A673 (cell line): Measurements from ENCODE around the gene AICDA. TPM values are rescaled to one million over a fixed set of nuclear protein-coding genes. Genes with fewer than 3 reads are reported as not detected.

Experiments
- BruUV-seq: library from RNA; stranded (reverse); fragments of 400-500 nt; replicated peaks from 2 replicates; lab custom pipeline; 2021; lab: Mats Ljungman, UMichigan
- CTCF ChIA-PET: fragments of 300-600 bp; sonication (Branson Sonifier 250); formaldehyde crosslinking; loops from one replicate; lab custom pipeline; 2022; ENCODE audit warnings: antibody characterized with exemption; lab: Charles Lee
- POLR2A ChIA-PET: fragments of 300-600 bp; sonication (Branson Sonifier 250); formaldehyde crosslinking; loops from one replicate; lab custom pipeline; 2022; ENCODE audit warnings: antibody characterized with exemption; ENCODE audit not compliant: low non-redundant PET; lab: Charles Lee
- DNase-seq: peaks from one replicate; pipeline ENCODE4 v3.0.0-alpha.2; 2015; ENCODE audit warnings: low spot score
- H3K27ac ChIP-seq: fragments of 200-600 bp; sonication (generic); 2 replicates; pipeline ENCODE4 v1.5.1; 2016; ENCODE audit warnings: mixed run types, low read depth, mild to moderate bottlenecking, mixed read lengths, antibody characterized with exemption, low read length; ENCODE audit not compliant: poor library complexity, severe bottlenecking
- H3K27me3 ChIP-seq: fragments of 200-600 bp; sonication (generic); replicated peaks from 2 replicates; pipeline ENCODE4 v1.6.1; 2017; ENCODE audit warnings: mixed run types, low read depth, mild to moderate bottlenecking, mixed read lengths, antibody characterized with exemption, low read length; ENCODE audit not compliant: insufficient read depth, poor library complexity
- H3K36me3 ChIP-seq: fragments of 200-600 bp; sonication (generic); 2 replicates; pipeline ENCODE4 v1.6.1; 2016; ENCODE audit warnings: mixed run types, mild to moderate bottlenecking, mixed read lengths, antibody characterized with exemption, low read length; ENCODE audit not compliant: insufficient read depth, poor library complexity, severe bottlenecking
- H3K4me1 ChIP-seq: fragments of 200-600 bp; sonication (generic); 2 replicates; pipeline ENCODE4 v1.6.1; 2017; ENCODE audit warnings: mixed run types, mild to moderate bottlenecking, mixed read lengths, antibody characterized with exemption, low read length; ENCODE audit not compliant: insufficient read depth, poor library complexity, severe bottlenecking
- H3K4me3 ChIP-seq: fragments of 200-600 bp; sonication (generic); 2 replicates; pipeline ENCODE4 v1.5.1; 2016; ENCODE audit warnings: low read depth, mixed run types, mild to moderate bottlenecking, mixed read lengths, low read length; ENCODE audit not compliant: poor library complexity, severe bottlenecking
- H3K9me3 ChIP-seq: fragments of 200-600 bp; sonication (generic); 2 replicates; pipeline ENCODE4 v1.6.1; 2016; ENCODE audit warnings: mixed run types, low read depth, mild to moderate bottlenecking, mixed read lengths, antibody characterized with exemption, low read length; ENCODE audit not compliant: poor library complexity, severe bottlenecking
- EZH2 ChIP-seq: fragments of 200-600 bp; sonication (generic); IDR thresholded peaks from 2 replicates; pipeline ENCODE4 v1.6.1; 2017; ENCODE audit warnings: borderline replicate concordance, low read depth, mild to moderate bottlenecking, mixed read lengths, antibody characterized with exemption, low read length; ENCODE audit not compliant: poor library complexity, severe bottlenecking
- intact Hi-C: fragments of 100-400 bp; cut with micrococcal nuclease; formaldehyde crosslinking; loops from one replicate; pipeline ENCODE4 v1.10.0; 2022; ENCODE audit not compliant: unreplicated experiment
- total RNA-seq: library from RNA; stranded (reverse); gene quantifications from 2 replicates; pipeline ENCODE4 v1.2.3, GENCODE V29; 2021
- TF ChIP-seq, protein P1 (sequence below): fragments of 300-800, 200-600 bp; sonication (generic); conservative IDR thresholded peaks from 2 replicates; pipeline ENCODE4 v1.5.1; 2017; ENCODE audit warnings: low read depth, mild to moderate bottlenecking, antibody characterized with exemption, low read length, moderate library complexity, mixed read lengths

The AICDA gene
- total RNA-seq, 1 experiment from 2014 or later, result not detected

DNA sequence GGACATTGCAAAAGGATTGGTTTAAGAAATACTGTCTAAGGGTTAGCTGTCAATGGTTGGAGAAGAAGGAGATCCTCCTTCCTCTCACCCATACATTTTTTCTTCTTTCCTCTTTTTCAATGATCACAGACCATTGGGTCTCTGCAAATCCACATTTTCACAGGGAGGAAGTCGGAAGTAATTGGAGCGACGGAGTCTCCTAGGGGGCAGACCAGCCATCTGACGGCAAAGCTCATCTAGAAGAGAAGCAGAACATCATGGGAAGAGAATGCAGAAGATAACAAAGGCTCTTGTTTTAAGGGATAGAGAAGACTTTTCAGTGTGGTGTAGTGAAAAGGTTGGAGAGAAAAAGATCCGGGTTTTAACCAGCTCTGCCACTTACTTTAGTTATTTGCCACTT, 35.3 kb upstream of the AICDA start:
- POLR2A ChIA-PET, result no interaction called here
- BruUV-seq, result no TSS peak
- H3K9me3 ChIP-seq, result no peaks in the 10 kb centered on the region
- DNase-seq, result no peak
- CTCF ChIA-PET, result interaction anchor here (1.3 kb wide), 1 partner anchor 9 kb away, joined by 7 read pairs; no protein-coding TSS in a partner anchor
- H3K27ac ChIP-seq, result no peak overlapping the region
- peaks cover 6% of the 10 kb centered on the region for H3K27me3 ChIP-seq
- intact Hi-C loops, result no loop called here
- H3K4me3 ChIP-seq, result no peak overlapping the region
- TF ChIP-seq EZH2, result no peak
- TF ChIP-seq, protein P1, sequence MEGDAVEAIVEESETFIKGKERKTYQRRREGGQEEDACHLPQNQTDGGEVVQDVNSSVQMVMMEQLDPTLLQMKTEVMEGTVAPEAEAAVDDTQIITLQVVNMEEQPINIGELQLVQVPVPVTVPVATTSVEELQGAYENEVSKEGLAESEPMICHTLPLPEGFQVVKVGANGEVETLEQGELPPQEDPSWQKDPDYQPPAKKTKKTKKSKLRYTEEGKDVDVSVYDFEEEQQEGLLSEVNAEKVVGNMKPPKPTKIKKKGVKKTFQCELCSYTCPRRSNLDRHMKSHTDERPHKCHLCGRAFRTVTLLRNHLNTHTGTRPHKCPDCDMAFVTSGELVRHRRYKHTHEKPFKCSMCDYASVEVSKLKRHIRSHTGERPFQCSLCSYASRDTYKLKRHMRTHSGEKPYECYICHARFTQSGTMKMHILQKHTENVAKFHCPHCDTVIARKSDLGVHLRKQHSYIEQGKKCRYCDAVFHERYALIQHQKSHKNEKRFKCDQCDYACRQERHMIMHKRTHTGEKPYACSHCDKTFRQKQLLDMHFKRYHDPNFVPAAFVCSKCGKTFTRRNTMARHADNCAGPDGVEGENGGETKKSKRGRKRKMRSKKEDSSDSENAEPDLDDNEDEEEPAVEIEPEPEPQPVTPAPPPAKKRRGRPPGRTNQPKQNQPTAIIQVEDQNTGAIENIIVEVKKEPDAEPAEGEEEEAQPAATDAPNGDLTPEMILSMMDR, result no peak
- H3K36me3 ChIP-seq, result no peaks in the 10 kb centered on the region
- no peaks in the 10 kb centered on the region for H3K4me1 ChIP-seq

DNA sequence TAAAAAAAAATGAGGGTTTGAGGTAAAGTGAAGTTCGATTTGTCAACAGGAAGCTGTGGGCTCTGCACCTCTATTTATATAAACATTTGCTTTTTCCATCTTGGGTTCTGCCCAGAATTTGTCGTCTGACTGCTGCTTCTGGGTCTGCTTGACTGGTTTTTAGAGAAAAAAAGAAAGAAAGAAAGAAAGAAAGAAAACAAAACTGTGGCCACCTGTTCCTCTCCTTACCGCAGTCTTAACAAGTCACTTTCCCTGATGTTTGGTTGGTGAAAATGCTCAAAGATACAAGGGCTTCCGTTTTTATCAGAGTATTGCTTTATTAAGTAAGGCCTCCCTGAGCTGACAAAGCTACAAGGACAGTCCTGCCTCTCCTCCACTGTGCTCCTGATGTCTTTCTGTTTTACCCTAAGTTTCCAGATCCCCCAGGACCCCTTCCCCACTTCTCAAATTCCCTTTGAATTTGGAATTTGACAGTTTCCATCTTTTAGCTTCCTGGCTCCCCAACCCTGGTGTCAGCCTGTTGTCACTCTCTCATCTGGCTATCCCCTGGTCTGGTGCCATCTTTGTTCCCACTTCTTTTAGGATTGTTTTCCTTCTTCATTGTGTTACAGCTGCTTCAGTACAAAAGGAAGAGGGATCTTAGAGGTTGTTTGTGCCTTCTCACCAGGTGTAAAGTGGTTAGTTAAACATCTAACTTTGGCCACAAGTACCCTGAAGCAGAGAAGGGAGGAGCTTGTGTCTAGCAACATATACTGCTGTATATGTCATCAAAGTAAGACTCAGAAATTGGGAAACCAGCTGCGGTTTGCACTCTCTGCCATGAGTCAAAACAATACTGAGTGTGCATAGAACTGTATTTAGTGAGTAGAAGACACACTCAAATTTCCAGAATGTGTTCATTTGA, 31.9 kb upstream of the AICDA start:
- no peaks in the 10 kb centered on the region for H3K36me3 ChIP-seq
- no TSS peak for BruUV-seq
- ChIA-PET POLR2A (no interaction called here), CTCF (no interaction called here)
- no peaks in the 10 kb centered on the region for H3K9me3 ChIP-seq
- no peak overlapping the region for H3K27ac ChIP-seq
- H3K4me1 ChIP-seq, result no peaks in the 10 kb centered on the region
- TF ChIP-seq, protein P1, result no peak
- intact Hi-C loops, result no loop called here
- H3K4me3 ChIP-seq, result no peak overlapping the region
- H3K27me3 ChIP-seq, result peaks cover 6% of the 10 kb centered on the region
- no peak for DNase-seq

DNA sequence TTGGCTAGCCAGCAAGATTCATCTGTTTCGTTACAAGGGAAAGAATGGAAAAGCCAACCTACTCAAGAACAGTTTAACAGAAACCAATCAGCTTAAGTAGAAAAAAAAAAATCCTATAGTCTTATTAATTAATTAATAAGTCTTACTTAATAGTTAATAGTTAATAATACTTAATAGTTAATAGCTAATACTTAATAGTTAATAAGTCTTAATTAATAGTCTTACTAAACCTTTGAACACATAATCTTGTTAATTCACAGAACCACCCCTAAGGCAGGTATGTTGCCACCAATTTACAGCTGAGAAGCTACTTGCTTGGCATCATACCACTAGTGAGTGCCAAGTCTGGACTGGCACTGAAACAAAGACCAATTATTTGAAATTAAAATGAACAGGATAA, 30.1 kb upstream of the AICDA start:
- ChIA-PET POLR2A (no interaction called here), CTCF (no interaction called here)
- no peak overlapping the region for H3K4me3 ChIP-seq
- H3K27ac ChIP-seq, result no peak overlapping the region
- no peaks in the 10 kb centered on the region for H3K36me3 ChIP-seq
- H3K9me3 ChIP-seq, result no peaks in the 10 kb centered on the region
- BruUV-seq, result no TSS peak
- DNase-seq, result no peak
- H3K4me1 ChIP-seq, result no peaks in the 10 kb centered on the region
- peaks cover 1% of the 10 kb centered on the region for H3K27me3 ChIP-seq
- intact Hi-C loops, result no loop called here
- TF ChIP-seq EZH2, result no peak
- TF ChIP-seq, protein P1, result no peak
